Panc1 (cell line): ENCODE results near the gene ZNF107. TPM values are rescaled to one million over a fixed set of nuclear protein-coding genes. Genes with fewer than 3 reads are reported as not detected.

ENCODE experiments used
- microRNA-seq: library from miRNA; unstranded; fragments of <30 nt; microRNA quantifications from one replicate; pipeline ENCODE4 v1.1.0, GENCODE V29; 2020; ENCODE audit not compliant: unreplicated experiment
- total RNA-seq: library from RNA; stranded (reverse); gene quantifications from one replicate; pipeline ENCODE4 v1.2.1, GENCODE V29; 2021; ENCODE audit not compliant: unreplicated experiment

The ZNF107 gene
- total RNA-seq, 1 experiment from 2014 or later = 11.1 TPM

Small RNAs within 50 kb of the gene (microRNA-seq; reads per million reads assigned to microRNA genes)
- gene MIR6839 = not detected

Other genes with a start within 250 kb of the ZNF107 start
- 21.3 TPM for gene ZNF680, start 103.1 kb upstream of the ZNF107 start, total RNA-seq
- 7.6 TPM for gene ZNF138, start 128.3 kb downstream of the ZNF107 start, total RNA-seq
- 6.4 TPM for gene ZNF273, start 237.1 kb downstream of the ZNF107 start, total RNA-seq